GM10266 (cell line): ENCODE results near the gene ASCC1.

Source experiments
- DNase-seq: peaks from one replicate; pipeline ENCODE4 v3.0.0; 2012; ENCODE audit errors: extremely low spot score
- CTCF ChIP-seq: IDR thresholded peaks from 2 replicates; pipeline ENCODE4 v1.5.1; 2012; ENCODE audit warnings: mild to moderate bottlenecking, low read depth; ENCODE audit not compliant: control insufficient read depth, insufficient read depth; ENCODE audit errors: missing control alignments

The ASCC1 gene

DNA sequence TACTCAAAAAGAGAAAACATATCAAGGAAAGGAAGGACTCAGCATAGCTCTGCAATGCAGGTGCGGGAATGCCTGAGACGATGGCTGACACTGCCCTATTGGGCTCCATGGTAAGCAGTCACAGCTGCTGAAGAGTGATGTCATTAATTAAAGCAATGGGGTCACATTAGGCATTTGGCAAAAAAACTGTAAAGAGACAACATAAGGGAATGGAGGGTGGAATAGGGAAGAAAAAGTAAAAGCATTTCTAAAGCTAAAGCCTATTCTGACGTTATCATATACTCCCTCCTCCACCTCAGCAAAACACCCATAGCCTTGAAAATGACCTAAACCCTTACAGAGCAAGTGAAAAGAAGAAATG lies 89.2 kb downstream of the ASCC1 start:
- no peak for TF ChIP-seq CTCF
- no peak for DNase-seq

DNA sequence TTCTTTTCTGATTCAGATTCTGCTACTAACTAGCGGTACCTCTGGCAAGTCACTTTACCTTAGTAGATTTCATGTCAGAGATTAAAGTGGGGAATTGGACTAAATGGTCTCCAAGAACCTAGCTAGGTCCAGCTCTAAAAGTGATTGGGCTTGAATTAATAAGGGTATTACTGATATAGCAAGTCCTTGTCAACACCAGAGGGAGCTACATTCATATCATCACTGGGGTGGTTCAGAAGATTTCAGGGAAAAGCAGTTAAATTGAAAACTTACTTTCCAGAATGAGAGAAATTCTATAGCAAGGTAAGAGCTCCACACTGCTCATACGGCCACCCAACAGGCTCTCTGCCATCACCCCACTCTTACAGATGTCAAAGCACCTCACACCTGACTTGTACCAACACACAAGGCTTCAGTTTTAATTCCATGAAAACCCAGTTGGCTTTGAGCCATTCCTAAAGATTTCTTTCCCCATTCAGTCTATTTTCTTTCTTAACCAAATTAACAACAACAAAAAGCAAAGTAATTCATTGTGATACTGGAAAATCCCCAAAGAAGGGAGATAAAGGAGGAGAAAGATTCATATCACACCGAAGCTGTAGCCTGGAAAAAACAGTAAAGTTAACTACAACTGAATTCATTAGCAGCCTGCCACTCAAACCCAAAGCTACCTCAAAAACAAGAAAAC lies 89.7 kb downstream of the ASCC1 start:
- no peak for DNase-seq
- TF ChIP-seq CTCF, result peak; percentile 29

DNA sequence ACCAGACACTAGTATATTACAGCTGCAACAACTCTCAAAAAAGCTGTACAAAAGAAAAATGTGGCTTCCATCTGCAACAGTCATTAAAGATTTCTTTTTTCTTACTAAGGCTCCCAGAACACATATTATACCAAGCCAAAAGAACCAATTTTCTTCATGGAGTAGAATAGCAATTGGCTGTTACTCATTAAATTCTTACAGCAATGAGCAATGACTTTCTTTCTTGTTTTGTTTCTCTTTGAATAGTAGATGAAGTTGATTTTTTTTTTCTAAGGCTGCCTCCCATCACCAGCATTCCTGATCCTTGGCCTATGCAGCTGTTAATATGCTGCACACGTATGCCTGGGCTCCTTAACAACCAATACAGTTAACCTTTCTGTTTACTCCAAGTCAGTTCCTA lies 91.1 kb downstream of the ASCC1 start:
- TF ChIP-seq CTCF, result no peak
- no peak for DNase-seq

DNA sequence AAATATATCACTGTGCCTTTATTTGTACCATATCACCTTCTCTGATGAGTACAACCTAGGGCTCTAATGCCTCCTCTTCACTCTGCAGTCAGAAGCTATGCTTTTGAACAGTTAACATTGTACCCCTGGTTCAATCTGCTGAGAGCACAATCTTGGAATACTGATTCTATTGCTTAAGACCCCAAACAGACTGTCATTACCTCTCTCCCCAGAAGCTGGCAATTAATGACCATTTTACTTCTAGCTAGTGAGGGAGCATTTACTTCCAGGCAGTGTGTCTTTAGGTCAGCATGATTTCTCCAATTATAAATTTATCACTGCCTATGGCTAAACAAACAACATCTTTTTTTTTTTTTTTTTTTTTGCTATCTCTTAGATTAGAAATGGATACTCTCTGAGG lies 91.7 kb downstream of the ASCC1 start:
- no peak for DNase-seq
- TF ChIP-seq CTCF, result no peak

GRCh38 chr10:72123616-72124015 lies 92.5 kb downstream of the ASCC1 start:
- DNase-seq, result no peak
- no peak for TF ChIP-seq CTCF

- no peak for DNase-seq
- no peak for TF ChIP-seq CTCF
Observed at GRCh38 chr10:72122221-72122620, 93.9 kb downstream of the ASCC1 start.

GRCh38 chr10:72121389-72121788 lies 94.7 kb downstream of the ASCC1 start:
- no peak for DNase-seq
- no peak for TF ChIP-seq CTCF
